GM12878 (cell line): ENCODE data around the gene ZCRB1. TPM values are rescaled to one million over a fixed set of nuclear protein-coding genes. Genes with fewer than 3 reads are reported as not detected.

Experiments used
- BCL3 ChIP-seq: IDR thresholded peaks from 2 replicates; pipeline ENCODE4 v1.6.1; 2011; ENCODE audit warnings: borderline replicate concordance, low read depth, mild to moderate bottlenecking, moderate library complexity, low read length; ENCODE audit not compliant: insufficient read depth, poor library complexity, severe bottlenecking
- BHLHE40 ChIP-seq, 2 experiments: fragments of 450-650 bp in 1 of 2; IDR thresholded peaks; 2 replicates each; pipeline ENCODE4 v1.6.1; 2011 to 2017; ENCODE audit warnings: low read depth in 2 of 2, borderline replicate concordance in 1 of 2, improper control_type of control experiment in 1 of 2, low read length in 1 of 2, mild to moderate bottlenecking in 1 of 2
- CBX5 ChIP-seq: sonication (generic); IDR thresholded peaks from 2 replicates; pipeline ENCODE4 v1.6.1; 2016; ENCODE audit warnings: low read depth, moderate library complexity, mild to moderate bottlenecking, inconsistent platforms
- CEBPZ ChIP-seq: fragments of 150-350 bp; IDR thresholded peaks from 2 replicates; pipeline ENCODE4 v1.6.1; 2016; ENCODE audit warnings: low read depth, low read length
- CREB1 ChIP-seq: IDR thresholded peaks from 2 replicates; pipeline ENCODE4 v1.6.1; 2012; ENCODE audit warnings: low read depth, mild to moderate bottlenecking, inconsistent platforms
- CREM ChIP-seq: IDR thresholded peaks from 2 replicates; pipeline ENCODE4 v1.6.1; 2014; ENCODE audit warnings: antibody characterized with exemption, low read depth
- ETV6 ChIP-seq, 2 experiments: fragments of 450-650 bp in 1 of 2; IDR thresholded peaks in 1 of 2; conservative IDR thresholded peaks in 1 of 2; 2 replicates each; pipeline ENCODE4 v1.6.1; 2014; ENCODE audit warnings: antibody characterized with exemption in 1 of 2, borderline replicate concordance in 1 of 2, low read depth in 1 of 2, mild to moderate bottlenecking in 1 of 2, moderate library complexity in 1 of 2
- HCFC1 ChIP-seq: fragments of 150-350 bp; IDR thresholded peaks from 2 replicates; pipeline ENCODE4 v1.6.1; 2014; ENCODE audit warnings: low read length
- JUNB ChIP-seq: IDR thresholded peaks from 2 replicates; pipeline ENCODE4 v1.6.1; 2016; ENCODE audit warnings: antibody characterized with exemption, mild to moderate bottlenecking
- MTA3 ChIP-seq: IDR thresholded peaks from 2 replicates; pipeline ENCODE4 v1.6.1; 2012; ENCODE audit warnings: low read length, inconsistent platforms, borderline replicate concordance
- NBN ChIP-seq: fragments of 450-650 bp; IDR thresholded peaks from 2 replicates; pipeline ENCODE4 v1.6.1; 2016
- PML ChIP-seq: IDR thresholded peaks from 2 replicates; pipeline ENCODE4 v1.6.1; 2012; ENCODE audit warnings: low read length, inconsistent platforms
- SMAD1 ChIP-seq: fragments of 450-650 bp; IDR thresholded peaks from 2 replicates; pipeline ENCODE4 v1.6.1; 2018; ENCODE audit warnings: mild to moderate bottlenecking, low read depth; ENCODE audit not compliant: partially characterized antibody
- TCF7 ChIP-seq: IDR thresholded peaks from 2 replicates; pipeline ENCODE4 v1.6.1; 2014; ENCODE audit warnings: antibody characterized with exemption, borderline replicate concordance
- YY1 ChIP-seq: IDR thresholded peaks from 2 replicates; pipeline ENCODE4 v1.6.1; 2011; ENCODE audit warnings: low read depth, mild to moderate bottlenecking, low read length
- ZNF24 ChIP-seq: fragments of 450-650 bp; IDR thresholded peaks from 2 replicates; pipeline ENCODE4 v1.6.1; 2017; ENCODE audit warnings: antibody characterized with exemption, mild to moderate bottlenecking
- polyA plus RNA-seq, 11 experiments: library from polyadenylated mRNA; depleted of rRNA in 4 of 11; unstranded in 6 of 11; stranded (reverse) in 5 of 11; fragments of >200 nt; fragmentation: Nextera tagmentation in 4 of 11; fragmentation: Illumina TruSeq in 1 of 11; extraction: Ambion mirVana in 4 of 11; extraction: Trizol in 1 of 11; gene quantifications; 1 replicate in 1 of 11; 2 replicates in 10 of 11; pipeline versions ENCODE4 v1.2.1 to v1.2.3, GENCODE V29; 2011 to 2016; ENCODE audit warnings: inconsistent platforms in 2 of 11, missing spikeins in 2 of 11, low read depth in 1 of 11
- total RNA-seq, 4 experiments: library from RNA; depleted of rRNA in 3 of 4; stranded (reverse); fragments of >200 nt in 3 of 4; fragmentation: Illumina TruSeq in 1 of 4; extraction: Trizol in 1 of 4; gene quantifications; 2 replicates each; pipeline versions ENCODE4 v1.2.1 to v1.2.3, GENCODE V29; 2013 to 2021
- TF ChIP-seq, protein P1 (sequence below): fragments of 450-650 bp; IDR thresholded peaks from 2 replicates; pipeline ENCODE4 v1.6.1; 2018; ENCODE audit warnings: mild to moderate bottlenecking, low read depth, moderate library complexity; ENCODE audit not compliant: partially characterized antibody

ZCRB1 gene
- total and polyA plus RNA-seq, 10 of the 15 experiments (the other 5 are each of a cell fraction or from before 2014, with no cell fraction given) = 43.3 to 178 (median 88.6) TPM

DNA sequence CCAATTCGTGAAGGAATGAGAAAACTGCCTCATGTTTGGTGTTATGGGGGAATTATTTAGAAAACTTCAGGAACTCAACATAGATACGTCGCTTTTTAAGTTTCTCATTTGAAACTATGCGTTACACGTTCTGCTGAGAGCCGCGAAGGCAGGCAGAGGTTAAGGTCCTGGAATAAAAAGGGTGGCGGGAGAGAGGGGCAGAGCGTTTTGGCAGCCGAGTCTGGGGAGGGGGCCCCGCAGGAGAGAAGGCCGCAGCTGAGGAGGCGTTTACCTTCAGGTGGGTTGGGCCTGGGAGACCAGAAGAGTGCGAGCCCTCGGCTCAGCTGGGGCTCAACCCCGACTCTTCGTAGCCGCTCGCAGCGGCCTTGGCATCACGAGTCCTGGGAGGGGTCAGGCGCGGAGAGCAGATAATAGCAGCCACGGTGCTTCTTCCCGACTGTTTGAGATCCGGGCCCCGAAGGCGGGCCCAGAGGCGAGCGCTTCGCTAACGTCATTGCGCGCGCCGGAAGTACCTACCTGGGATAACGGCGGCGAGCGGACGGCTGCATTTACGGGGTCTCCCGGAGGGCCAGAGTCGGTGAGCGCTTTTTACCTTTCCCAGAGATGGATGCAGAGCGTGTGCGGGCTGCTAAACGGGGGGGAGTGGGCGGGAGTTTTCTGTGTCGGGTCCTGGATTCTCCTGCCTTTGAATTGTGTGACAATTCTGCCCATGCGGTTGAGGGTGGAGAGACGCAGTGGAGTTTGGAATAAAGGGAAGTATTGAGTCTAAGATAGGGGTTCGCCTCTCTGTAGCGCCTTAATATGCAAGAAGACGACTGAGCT, at the start of gene ZCRB1, which contains the start of gene PPHLN1 (continued):
- TF ChIP-seq BHLHE40 (IDR thresholded peaks at IDR 0.05; ENCODE audit: borderline replicate concordance in 1 of 2, low read depth in 2 of 2, low read length in 1 of 2) (peak in 1 of 2 experiments; percentile 57; a peak in 2 of 4 replicates), PML (no peak; the same call in 1 of the 2 replicates), CREM (peak; percentile 97), HCFC1 (peak; percentile 50), MTA3 (no peak), CBX5 (0 out of 2 replicates have a peak, but pooled peaks have one; percentile 33), YY1 (peak; percentile 63; the same call in 1 of the 2 replicates), CREB1 (peak; percentile 98), TCF7 (no peak), SMAD1 (no peak), NBN (peak; percentile 75; the same call in 1 of the 2 replicates), JUNB (no peak), ETV6 (conservative IDR thresholded peaks at IDR 0.05 in 1 of 2, IDR thresholded peaks at IDR 0.05 in 1 of 2; ENCODE audit: borderline replicate concordance in 1 of 2, low read depth in 1 of 2) (no peak), CEBPZ (no peak), ZNF24 (no peak), BCL3 (no peak)
- TF ChIP-seq, protein P1, sequence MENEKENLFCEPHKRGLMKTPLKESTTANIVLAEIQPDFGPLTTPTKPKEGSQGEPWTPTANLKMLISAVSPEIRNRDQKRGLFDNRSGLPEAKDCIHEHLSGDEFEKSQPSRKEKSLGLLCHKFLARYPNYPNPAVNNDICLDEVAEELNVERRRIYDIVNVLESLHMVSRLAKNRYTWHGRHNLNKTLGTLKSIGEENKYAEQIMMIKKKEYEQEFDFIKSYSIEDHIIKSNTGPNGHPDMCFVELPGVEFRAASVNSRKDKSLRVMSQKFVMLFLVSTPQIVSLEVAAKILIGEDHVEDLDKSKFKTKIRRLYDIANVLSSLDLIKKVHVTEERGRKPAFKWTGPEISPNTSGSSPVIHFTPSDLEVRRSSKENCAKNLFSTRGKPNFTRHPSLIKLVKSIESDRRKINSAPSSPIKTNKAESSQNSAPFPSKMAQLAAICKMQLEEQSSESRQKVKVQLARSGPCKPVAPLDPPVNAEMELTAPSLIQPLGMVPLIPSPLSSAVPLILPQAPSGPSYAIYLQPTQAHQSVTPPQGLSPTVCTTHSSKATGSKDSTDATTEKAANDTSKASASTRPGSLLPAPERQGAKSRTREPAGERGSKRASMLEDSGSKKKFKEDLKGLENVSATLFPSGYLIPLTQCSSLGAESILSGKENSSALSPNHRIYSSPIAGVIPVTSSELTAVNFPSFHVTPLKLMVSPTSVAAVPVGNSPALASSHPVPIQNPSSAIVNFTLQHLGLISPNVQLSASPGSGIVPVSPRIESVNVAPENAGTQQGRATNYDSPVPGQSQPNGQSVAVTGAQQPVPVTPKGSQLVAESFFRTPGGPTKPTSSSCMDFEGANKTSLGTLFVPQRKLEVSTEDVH = peak; percentile 60
